Loucy (cell line): ENCODE measurements around the gene ZFAND2B.

Experiments used
- CTCF ChIP-seq: fragments of 200-600 bp; sonication (generic); conservative IDR thresholded peaks from 2 replicates; pipeline ENCODE4 v1.5.1; 2014; ENCODE audit warnings: mild to moderate bottlenecking, antibody characterized with exemption, low read length
- EZH2phosphoT487 ChIP-seq: fragments of 200-600 bp; IDR thresholded peaks from 2 replicates; pipeline ENCODE4 v1.6.1; 2018; ENCODE audit warnings: antibody characterized with exemption, mild to moderate bottlenecking, moderate library complexity, borderline replicate concordance

- TF ChIP-seq EZH2phosphoT487 (no peak), CTCF (no peak)
Measured at GRCh38 chr2:219228041-219228910, 21.7 kb downstream of the ZFAND2B start.
